ENCODE data around the gene ZFP91.

DNA sequence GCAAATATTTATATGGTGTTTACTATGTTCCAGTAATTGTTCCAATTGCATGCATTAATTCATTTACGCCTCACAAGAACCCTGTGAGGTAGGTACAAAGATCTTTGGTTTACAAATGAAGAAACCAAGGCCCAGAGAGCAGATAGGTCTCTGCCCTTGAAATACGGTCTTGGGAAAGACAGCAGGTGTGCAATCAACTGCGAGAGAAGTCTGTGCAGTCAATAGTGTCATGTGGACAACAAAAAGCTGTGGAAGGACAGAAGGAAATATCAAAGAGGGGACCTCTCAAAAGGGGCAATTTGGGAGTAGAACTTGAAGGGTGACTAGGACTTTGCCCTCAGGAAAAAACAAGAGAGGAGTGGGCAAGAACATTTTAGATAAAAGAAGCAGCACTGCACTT is 52.5 kb downstream of the ZFP91 start:
- TF ChIP-seq, protein P1, sequence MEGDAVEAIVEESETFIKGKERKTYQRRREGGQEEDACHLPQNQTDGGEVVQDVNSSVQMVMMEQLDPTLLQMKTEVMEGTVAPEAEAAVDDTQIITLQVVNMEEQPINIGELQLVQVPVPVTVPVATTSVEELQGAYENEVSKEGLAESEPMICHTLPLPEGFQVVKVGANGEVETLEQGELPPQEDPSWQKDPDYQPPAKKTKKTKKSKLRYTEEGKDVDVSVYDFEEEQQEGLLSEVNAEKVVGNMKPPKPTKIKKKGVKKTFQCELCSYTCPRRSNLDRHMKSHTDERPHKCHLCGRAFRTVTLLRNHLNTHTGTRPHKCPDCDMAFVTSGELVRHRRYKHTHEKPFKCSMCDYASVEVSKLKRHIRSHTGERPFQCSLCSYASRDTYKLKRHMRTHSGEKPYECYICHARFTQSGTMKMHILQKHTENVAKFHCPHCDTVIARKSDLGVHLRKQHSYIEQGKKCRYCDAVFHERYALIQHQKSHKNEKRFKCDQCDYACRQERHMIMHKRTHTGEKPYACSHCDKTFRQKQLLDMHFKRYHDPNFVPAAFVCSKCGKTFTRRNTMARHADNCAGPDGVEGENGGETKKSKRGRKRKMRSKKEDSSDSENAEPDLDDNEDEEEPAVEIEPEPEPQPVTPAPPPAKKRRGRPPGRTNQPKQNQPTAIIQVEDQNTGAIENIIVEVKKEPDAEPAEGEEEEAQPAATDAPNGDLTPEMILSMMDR (conservative IDR thresholded peaks at IDR 0.05; ENCODE audit: low read depth in 2 of 2) = no peak
- no peak for TF ChIP-seq JUNB (IDR thresholded peaks at IDR 0.05; ENCODE audit: unreplicated experiment)
- no peak for TF ChIP-seq EZH2 (IDR thresholded peaks at IDR 0.05; ENCODE audit: low read depth, unreplicated experiment)
- no peak for TF ChIP-seq EZH2phosphoT487 (IDR thresholded peaks at IDR 0.05; ENCODE audit: unreplicated experiment)
- TF ChIP-seq POLR2AphosphoS5 (IDR thresholded peaks at IDR 0.05; ENCODE audit: low read depth) = no peak
